LoVo (cell line): ENCODE measurements around the gene NKAIN4.
A peak's percentile ranks its signal among the peaks of the same experiment; 100 is the strongest.
"Not testable (repeated sequence)": the region's sequence is repeated elsewhere in the genome, so short reads cannot be mapped to it uniquely, and the experiment has no call there.

Experiments
- DNase-seq: peaks from one replicate; pipeline ENCODE4 v3.0.0-alpha.2; 2016; ENCODE audit warnings: low spot score

Gene NKAIN4

GRCh38 chr20:63235399-63235983 lies 18.8 kb downstream of the NKAIN4 start, which contains the start of gene BIRC7:
Gene BIRC7, plus strand, starts transcription at chr20:63235905. Its CDS starts 192 bp downstream, at chr20:63236097.
- no peak for DNase-seq

DNA sequence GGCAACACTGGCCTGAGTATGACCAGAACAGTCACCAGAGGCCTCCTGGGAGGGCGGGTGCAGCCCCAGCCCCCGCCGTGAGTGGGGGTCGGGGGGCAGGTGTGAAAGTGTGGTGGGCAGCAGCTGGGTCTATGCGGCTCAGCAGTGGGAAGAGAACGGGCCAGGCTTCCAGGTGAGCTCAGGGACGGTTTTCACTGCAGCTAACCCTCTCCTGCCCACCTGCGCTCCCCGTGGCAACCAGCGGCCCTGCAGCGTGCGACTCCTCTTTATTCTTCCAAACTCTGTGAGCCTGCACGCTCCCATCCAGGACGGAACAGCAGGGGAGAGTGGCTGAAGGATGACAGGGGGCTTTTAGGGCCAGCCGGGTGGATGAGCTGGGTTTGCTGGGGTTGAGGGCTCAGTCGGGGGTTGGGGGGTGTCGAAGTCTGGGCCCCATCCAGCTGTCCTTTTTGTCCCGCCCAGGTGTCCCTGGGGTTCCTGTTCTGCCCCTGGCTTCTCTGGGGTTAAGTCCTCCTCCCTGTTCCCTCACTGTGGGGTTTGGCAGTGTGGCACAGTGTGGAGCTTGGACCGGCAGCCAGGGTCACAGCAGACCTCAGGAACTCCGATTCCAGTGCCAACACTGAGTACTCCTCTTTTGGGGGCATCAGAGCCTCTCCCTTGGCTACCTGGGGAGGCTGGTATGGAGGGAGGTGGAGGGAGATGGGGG lies 19.4 kb downstream of the NKAIN4 start:
- DNase-seq = no peak

DNA sequence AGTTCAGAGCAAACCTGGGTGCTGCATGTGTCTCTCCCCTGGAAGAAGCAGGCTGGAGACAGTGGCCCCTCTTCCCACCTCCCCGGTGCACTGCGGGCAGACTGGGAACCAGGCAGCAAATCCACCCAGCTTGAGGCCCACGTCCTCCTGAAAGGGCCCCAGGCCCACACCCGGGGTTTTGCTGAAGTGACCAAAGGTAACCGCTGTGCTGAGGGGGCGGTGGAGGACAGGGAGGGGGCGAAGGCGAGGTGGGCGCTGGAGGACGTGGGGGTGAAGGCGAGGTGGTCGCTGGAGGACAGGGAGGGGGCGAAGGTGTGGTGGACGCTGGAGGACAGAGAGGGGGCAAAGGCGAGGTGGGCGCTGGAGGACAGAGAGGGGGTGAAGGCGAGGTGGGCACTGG lies 20.3 kb downstream of the NKAIN4 start:
- no peak for DNase-seq

DNA sequence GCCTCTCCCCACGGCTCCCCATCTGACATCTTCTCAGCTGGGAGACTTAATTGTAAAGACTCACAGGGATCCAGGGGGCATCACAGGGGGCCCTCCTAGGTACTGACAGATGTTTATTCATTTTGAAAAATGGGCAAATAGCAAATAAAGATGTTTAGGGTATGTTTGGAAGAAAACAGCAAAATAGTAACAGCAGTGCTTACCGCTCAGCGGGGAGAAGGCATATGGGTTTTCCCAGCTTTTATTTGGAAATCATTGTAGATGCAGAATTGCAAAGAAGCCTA lies 21.3 kb downstream of the NKAIN4 start:
- DNase-seq = no peak

- peak; percentile 88 for DNase-seq
Measured at GRCh38 chr20:63232235-63233060, 21.8 kb downstream of the NKAIN4 start.

GRCh38 chr20:63230800-63231268 lies 23.4 kb downstream of the NKAIN4 start:
- DNase-seq = no peak

- no peak for DNase-seq
Measured at GRCh38 chr20:63228806-63229205, 25.5 kb downstream of the NKAIN4 start.

- DNase-seq = no peak
Measured at GRCh38 chr20:63227260-63227659, 27.0 kb downstream of the NKAIN4 start.

GRCh38 chr20:63226042-63226943 lies 28.0 kb downstream of the NKAIN4 start:
- DNase-seq = no peak

GRCh38 chr20:63225082-63225454 lies 29.2 kb downstream of the NKAIN4 start:
- DNase-seq = no peak

- peak; percentile 61 for DNase-seq
Measured at GRCh38 chr20:63224412-63225081, 29.7 kb downstream of the NKAIN4 start.

- DNase-seq = no peak
Measured at GRCh38 chr20:63223826-63224207, 30.4 kb downstream of the NKAIN4 start.

GRCh38 chr20:63223121-63223825 lies 31.0 kb downstream of the NKAIN4 start:
- peak; percentile 58 for DNase-seq

GRCh38 chr20:63222541-63222940 lies 31.7 kb downstream of the NKAIN4 start:
- no peak for DNase-seq

DNA sequence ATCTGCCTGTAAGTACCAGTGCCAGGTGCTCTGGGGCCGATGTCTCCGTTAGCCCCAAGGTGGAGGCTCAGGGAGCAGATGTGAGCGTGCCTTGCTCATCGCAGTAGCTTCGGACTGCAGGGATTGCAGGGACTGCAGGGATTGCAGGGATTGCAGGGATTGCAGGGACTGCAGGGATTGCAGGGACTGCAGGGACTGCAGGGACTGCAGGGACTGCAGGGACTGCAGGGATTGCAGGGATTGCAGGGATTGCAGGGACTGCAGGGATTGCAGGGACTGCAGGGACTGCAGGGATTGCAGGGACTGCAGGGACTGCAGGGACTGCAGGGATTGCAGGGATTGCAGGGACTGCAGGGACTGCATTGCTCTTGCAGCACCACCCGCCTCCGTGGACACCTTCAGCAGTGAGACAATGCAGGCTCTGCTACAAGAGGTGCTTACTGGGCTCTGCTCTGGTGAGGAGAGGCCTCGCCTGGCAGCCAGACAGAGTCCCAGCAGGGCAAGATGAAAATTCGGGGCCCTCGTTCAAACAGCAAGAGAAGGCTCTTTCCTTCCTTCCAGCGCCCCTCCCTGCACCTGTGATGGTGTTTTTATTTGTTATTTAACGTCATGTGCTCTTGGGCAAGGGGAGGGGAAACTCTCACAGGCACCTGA lies 32.7 kb downstream of the NKAIN4 start:
- DNase-seq = not testable (repeated sequence)

GRCh38 chr20:63220696-63221399 lies 33.4 kb downstream of the NKAIN4 start:
- DNase-seq = no peak

DNA sequence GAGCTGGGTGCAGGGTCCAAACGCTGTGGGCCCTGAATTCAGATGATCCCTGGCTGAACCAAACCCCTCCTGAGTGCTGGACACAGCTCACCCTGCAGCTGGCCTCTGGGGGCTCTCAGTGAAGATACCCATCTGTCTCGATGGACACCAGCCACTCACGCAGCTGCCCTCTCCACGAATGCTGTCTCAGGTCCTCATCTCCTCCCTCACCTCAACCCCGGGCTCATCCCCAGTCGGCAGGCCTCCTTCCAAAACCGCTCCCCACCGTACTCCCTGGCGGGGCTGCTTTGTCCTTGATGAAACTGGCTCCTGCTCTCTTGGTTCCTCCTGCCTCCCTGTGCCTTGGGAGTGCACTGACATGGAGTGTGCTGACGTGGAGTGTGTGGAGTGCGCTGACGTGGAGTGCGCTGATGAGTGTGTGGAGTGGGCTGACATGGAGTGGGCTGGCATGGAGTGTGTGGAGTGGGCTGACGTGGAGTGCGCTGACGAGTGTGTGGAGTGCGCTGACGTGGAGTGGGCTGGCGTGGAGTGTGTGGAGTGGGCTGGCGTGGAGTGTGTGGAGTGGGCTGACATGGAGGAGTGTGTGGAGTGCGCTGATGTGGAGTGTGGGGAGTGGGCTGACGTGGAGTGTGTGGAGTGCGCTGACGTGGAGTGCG lies 34.3 kb downstream of the NKAIN4 start:
- DNase-seq = no peak

DNA sequence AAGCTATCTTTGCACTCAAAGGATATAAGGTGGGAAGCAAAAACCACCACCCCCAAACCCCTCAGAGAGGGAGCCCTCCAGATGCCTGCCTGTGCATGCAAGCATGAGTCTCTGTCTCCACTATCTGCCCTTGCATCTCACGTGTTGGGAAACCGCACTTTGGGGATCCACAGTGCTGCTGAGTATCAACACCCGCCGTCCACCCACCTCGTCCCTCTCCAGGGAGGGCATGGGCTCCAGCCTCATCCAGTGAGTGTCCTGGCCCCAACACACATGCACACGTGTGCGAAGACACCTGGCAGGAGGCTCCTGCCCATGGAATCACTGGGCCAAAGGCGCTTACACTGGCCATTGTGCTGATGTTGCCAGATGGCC lies 34.8 kb downstream of the NKAIN4 start:
- DNase-seq = no peak
